ENCODE results near the gene DIDO1. TPM values are rescaled to one million over a fixed set of nuclear protein-coding genes. Genes with fewer than 3 reads are reported as not detected.
"Not testable (repeated sequence)": the region's sequence is repeated elsewhere in the genome, so short reads cannot be mapped to it uniquely, and the experiment has no call there.

DIDO1 gene
- total RNA-seq, 1 donor from 2014 or later: 75.8 TPM

DNA sequence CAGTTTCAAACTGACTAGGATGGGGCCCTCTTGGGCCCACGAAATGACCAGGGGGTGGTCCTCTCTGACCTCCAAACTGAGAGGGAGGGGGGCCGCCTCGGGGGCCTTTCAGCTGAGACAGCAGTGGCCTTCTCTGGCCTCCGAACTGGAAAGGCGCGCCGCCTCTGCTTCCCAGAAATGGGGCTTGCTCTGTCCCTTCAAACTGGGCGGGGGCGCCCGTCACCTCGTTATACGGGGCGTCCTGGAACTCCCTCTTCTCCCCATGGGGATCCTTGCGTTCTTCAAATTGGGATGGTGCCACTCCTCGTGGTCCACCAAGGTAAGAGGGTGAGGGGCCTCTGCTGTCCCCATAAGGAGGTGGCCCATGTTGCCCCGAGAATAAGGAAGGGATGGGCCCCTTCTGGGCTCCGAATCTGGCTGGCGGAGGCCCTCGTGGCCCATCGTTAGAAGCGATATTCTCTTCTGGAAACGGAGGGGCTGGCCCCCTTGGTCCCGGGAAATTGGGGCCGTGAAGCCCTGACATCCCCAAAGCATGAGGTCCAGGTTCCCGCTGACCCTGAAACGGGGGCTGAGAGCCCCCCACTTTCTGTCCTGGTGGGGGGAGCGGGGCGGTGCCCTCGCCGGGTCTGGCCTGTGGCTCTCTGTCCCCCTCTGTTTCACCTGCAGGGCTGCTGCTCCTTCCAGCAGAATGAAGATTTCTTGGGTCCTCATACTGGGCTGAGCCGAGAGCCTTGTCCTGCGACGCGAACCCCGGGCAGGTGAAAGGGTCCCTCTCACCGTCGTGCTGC lies 46.0 kb downstream of the DIDO1 start:
- DNase-seq (ENCODE audit: low spot score): no peak

DNA sequence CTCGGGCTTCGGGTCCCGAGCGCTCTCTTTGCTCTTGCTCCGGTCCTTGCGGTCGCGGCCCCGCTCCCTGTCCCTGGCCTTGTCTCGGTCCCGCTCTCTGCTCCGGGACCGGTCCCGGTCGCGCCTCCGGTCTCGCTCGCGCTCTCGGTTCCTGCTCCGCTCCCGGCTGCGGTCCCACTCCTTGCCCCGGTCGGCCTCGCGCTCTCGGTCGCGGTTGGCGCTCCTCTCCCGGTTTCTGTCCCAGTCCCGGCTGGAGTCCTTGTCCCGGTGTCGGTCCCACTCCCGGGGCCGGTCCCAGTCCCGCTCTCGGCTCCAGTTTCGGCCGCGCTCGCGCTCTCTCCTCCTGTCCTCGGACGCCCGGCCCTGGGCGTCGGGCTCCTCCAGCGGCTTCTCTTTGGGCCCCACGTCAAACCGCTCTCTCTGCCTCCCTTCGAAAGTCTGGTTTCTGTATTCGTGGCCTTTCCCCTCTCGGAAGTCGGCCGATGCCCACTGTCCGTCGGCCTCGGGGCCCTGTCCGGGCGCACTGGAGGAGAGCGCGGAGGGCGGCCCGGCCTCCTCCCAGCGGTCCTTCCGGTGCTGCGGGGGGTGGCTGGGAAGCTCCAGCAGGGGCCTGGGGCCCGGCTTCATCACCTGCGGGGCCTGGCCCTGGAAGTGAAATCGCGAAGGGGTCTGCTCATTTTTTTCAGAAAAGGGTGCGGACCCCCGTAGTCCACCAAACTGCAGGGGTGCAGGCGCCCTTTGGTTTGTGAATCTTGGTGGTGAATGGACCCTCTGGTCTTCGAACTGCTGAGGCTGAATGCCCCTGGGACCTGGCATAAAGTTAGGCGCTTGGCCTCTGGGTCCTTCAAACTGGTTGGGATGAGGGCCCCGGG lies 46.8 kb downstream of the DIDO1 start:
- DNase-seq (ENCODE audit: low spot score): no peak

DNA sequence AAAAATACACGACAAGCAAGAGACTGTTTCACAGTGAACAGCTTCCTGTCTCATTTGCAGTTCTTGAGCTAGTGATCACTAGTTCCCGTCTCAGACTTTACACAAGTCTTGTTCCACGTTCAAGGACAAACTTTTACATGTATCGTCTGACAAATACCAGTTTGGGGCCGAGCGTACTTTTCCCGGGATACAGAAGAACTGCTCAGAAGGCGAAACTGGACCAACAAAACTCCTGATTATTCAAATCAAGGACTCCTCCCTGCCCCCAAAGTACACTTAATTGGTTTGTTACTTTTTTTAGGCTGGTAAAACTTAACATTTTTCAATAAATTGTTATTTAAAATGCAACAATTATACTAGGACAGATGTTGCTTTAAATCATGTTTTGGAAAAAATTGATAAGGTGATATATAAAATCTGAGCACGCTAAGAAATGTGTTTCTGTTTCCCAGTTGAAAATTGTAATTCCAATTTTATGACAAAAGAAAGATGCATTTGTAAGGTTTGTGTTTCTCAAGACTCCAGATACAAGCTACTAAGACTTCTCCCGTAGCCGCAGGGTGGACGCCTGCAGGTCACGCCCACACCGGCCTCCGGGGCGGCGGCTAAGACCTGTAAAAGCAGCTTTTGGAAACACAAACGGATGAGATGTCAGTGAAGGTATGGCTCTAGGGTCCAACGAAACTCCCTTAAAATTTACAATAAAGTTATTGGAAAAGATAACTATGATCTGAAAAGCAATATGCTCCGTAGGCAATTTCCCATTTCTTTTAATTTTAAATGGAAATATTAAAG lies 47.9 kb downstream of the DIDO1 start:
- no peak for DNase-seq (ENCODE audit: low spot score)

DNA sequence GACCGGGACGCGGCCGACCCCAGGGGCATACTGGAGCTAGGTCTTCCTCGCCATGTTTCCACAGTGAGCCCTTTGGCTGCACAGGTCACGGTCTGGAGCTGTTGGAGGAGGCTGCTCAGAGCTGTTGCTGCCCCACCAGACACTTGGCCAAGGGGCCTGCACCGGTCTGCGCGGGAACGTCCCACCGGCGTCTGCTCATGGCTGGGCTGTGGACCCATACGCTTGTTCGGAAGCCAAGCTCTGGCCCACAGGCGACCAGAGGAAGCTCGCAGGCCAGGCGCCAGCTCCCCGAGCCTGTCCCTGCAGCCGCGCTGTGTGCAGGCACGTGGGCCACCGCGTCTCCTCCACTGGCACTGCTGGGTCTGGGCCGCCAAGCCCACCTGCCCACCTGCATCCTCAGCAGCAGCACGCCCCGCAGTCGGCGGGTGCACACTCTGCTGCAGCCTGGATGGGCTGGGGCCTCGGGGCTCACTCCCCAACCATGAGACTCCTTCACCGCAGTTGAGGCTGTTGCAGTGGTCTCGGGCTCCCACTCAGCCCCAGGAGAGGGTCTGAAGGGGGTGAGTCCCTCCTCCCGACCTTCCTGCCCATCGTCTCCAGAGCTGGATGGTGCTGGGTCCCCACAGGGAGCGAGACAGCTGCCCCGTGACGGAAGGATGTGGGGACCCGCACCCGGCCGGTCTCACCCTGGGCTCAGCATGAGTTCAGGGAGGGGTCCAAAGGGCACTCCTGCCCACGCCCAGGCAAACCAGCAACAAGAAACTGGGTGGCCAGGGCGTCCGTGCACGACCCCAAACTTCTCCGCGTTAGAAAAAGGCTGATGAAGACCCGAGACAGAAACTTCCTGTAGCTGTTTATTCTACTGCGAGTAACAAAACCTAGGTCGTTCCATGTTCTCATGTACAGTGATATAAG lies 49.1 kb downstream of the DIDO1 start:
- DNase-seq (ENCODE audit: low spot score): peak; percentile 78

DNA sequence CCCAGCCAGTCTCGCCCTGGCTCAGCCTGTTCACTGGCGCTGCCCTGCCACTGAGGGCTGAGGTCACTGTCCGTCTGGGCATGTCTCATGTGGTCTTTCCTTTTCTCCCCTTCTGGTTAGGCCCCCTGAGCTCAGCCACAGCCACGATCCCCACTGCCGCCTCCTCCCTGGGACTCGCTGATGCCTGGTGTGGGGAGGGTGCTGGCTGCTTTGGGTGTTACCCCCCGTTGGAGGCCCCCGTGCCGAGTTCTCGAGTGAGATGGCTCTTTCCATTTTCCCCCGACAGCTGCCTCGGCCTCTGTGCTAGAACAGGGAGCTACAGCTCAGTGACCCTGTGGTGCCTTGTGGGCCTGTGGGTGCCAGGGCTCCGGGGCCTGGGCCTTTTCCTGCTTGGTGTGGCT lies 49.8 kb downstream of the DIDO1 start:
- no peak for DNase-seq (ENCODE audit: low spot score)

DNA sequence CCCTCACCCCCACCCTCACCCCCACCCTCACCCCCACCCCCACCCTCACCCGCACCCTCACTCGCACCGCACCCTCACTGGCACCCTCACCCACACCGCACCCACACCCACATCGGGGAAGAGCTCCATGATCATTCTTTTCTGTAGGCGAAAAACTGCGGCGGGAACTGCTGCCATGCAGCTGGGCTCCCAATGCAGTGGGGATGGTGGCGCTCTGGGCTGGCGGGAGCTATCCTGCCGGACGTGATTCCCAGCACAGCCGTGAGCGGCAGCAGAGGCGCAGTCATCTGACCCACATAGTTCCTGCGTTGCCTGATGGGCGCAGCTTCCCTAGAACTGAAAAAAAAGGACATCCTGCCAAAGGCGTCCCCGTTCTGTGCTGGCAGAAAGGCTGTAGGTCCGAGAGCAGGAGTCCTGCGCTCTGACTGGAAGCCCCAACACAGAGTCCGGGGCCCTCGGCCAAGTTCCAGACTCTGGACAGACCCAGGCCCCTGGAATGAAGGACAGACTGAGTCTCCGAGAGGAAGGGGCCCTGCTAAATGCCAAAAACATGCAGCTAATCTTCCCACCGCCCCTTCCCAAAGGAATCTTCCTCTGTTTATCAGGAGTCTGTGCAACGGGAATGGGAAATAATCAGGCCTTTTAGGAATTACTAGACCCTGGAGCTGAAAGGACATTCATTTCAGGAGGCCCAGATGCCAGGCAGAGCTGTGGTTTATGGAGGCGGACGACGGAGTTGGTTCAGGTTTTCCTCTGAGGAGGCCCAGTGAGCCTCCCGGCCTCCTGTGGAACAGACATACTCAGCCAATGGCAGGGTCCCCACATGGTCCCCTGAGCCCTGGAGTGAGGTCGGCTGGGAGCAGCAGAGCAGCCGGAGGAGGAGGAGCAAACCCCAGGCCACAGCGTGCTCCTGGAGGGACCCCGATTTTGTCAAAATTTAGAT lies 50.6 kb downstream of the DIDO1 start:
- DNase-seq (ENCODE audit: low spot score): peak; percentile 69

DNA sequence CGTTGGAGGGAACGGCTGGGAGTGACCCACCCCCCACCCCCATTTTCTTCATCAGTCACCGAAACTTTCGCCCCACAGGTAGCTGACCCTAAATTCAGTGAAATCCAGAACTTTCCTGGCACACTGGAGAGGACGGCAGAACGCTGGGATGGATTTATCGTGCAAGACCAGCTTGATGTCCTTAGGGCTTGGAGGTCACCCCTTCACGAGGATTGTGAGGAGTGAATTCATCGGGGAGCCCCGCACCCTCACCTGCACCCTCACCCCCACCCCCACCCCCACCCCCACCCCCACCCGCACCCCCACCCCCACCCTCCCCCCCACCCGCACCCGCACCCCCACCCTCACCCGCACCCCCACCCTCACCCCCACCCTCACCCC lies 51.4 kb downstream of the DIDO1 start:
- no peak for DNase-seq (ENCODE audit: low spot score)

DNA sequence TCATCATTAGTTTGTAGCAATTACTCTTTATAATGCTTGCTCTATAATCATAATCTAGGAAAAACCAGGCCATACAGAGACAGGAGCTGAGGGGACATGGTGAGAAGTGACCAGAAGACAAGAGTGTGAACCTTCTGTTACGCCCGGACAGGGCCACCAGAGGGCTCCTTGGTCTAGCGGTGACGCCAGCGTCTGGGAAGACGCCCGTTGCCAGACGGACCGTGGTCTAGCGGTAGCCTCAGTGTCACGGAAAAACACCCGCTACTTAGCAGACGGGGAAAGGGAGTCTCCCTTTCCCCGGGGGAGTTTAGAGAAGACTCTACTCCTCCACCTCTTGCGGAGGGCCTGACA lies 52.6 kb downstream of the DIDO1 start:
- not testable (repeated sequence) for DNase-seq (ENCODE audit: low spot score)

DNA sequence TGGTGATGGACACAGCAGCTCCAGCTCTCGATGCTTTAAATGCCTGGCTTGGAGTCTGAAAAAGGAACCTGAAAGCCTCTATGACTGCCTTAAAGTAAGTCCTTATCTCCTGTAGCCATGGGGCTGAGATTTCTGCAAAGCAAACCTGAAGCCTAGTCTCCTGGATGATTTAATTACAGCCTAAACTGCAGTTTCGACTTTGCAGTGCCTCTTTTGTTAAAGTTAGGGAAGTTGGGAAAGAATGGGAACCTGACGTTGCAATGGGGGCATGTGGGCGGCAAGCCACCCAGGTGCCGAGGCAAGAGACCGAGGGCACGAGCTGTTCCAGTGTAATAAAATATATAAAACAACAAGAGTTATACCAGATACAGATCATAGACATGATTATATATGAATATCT lies 53.0 kb downstream of the DIDO1 start:
- no peak for DNase-seq (ENCODE audit: low spot score)

DNA sequence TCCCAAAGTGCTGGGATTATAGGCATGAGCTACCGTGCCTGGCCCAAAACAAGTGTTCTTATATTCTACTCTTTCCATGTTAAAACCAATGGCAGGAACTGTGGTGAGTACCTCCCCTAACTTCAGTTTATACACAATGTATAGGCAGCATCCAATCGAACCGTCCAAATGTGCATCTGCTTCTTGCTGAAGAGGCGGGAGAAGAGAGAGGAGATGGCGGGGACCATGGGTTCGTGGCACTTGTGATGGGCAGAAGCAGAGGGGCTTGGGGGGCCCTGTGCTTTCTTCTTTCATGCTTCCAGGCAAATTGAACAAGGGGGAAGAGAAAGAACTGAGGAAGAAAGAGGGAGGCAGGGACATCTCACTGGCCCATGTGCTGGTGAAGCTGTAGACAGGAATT lies 53.4 kb downstream of the DIDO1 start:
- DNase-seq (ENCODE audit: low spot score): no peak

DNA sequence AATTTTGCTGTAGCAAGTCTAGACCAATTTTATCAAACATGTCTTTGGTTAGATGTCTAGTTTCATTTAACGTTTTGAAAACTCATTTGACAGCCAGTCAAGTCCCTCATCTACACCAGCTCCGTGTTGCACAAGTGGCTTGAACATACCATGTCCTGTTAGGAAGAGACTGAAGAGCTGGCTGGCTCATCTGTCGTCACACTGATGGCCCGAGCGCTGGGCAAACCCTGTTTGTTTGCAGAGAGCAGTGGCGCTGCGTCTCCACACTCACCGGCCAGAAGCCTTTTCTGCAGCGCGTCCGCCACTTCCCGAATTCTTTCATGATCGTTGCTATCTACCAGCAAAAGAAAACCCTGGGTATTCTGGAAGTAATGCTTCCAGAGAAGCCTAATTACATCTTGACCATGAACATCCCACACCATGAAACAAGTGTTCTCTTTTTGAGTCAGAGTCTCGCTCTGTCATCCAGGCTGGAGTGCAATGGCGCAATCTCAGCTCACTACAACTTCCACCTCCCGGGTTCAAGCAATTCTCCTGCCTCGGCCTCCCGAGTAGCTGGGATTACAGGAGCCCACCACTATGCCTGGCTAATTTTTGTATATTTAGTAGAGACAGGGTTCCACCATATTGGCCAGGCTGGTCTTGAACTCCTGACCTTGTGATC lies 54.0 kb downstream of the DIDO1 start:
- DNase-seq (ENCODE audit: low spot score): no peak

DNA sequence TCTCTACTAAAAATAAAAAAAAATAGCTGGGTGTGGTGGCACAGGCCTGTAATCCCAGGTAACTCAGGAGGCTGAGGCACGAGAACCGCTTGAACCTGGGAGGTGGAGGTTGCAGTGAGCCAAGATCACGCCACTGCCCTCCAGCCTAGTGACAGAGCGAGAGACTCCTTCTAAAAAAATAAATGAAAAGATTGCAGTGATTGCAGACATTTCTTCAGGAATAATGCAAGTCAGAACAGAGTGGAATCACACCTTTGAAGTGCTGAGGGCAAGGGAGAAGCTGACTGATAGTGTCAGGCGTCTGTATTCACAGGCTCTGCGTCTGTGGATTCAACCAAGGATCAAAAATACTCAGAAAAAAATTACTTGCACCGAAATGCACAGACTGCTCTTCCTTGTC lies 62.1 kb downstream of the DIDO1 start:
- no peak for DNase-seq (ENCODE audit: low spot score)

DNA sequence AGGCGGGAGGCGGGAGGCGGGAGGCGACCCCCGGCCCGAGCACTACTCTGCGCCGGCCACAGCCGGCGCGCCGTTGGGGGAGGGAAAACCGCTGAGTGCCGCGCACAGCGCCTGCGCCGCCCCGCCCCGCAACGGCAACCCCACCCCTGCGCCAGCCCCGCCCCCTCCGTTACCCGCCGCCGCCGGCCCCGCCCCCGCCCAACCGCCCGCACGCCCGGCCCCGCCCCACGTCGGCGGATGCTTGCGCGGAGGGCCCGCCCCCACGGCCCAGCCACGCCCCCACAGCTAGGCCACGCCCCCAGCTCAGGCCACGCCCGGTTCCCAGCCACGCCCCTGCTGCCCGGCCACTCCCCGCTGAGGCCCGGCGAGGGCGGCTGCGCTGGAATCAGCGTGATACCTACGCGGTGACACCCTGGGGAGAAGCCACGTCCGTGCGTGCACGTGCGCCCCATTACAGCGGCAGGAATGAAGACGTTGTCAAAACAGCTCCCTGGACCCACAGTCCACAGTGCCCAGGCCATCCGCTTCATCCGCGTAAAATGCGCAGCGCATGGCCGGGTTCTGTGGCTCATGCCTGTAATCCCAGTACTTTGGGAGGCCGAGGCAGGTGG lies 64.5 kb downstream of the DIDO1 start, which contains the start of gene TCFL5:
TCFL5 (minus strand) TSS at position 97 of the 611 bp plus-strand sequence. CDS start 152 bp downstream, outside the sequence.
- peak; percentile 93 for DNase-seq (ENCODE audit: low spot score)

DNA sequence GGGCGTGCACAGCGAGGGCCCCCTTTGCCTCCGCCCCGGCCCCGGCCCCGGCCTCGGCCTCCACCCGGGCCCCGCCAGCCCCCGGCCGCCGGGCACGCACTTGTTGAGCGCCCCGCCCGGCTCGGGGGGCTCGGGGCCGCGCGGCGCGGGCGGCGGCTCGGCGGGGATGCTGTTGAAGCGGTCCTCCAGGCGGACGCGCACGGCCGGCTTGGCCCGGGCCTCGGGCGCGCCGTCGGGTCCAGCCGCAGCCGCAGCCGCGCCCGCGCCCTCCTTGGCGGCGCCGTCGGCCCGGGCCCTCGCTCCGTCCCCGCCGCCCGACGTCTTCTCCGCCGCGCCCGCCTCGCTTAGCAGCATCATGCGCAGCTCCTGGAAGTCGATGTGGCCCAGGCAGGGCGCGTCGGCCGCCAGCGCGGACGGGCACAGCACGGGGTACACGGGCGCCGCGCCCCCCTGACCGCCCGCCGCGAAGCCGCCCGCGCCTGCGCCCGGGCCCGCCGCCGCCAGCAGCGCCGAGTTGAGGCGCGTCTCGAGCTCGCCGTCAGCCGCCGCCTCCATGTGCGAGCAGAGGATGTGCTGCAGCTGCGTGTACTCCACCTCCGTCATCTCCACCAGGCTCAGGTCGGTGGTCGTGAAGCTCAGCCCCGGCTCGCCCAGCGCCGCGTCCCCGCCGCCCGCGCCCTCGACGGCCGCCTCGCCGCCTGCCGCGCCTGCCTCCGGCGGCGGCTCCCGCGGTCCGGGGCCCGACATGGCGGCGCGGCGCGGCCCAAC lies 65.2 kb downstream of the DIDO1 start:
- no peak for DNase-seq (ENCODE audit: low spot score)

DNA sequence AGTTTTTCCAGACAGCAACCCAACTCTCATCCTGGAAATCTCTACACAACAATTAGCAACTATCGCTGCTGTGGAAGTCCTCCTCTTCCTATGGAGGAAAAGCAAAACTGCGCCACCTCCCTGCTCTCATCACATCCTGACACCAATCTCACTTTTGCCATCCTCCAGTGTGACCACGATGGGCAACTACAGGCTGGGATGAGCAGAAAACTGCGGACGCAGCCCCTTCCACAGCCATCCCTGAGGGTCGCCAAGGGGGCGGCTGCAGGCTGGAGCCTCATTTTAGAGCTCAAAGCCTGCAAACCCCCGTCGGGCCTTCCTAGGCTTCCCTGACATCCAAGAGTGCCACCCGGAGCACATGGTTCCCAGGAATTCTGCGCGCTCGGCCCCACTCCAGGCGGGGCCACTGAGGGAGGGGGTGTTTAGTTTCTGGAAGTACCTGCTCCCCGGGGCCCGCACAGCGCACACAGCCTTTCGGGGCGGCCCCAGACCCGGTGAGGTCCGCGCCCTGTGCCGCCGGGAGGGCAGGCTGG lies 65.8 kb downstream of the DIDO1 start:
- no peak for DNase-seq (ENCODE audit: low spot score)

DNA sequence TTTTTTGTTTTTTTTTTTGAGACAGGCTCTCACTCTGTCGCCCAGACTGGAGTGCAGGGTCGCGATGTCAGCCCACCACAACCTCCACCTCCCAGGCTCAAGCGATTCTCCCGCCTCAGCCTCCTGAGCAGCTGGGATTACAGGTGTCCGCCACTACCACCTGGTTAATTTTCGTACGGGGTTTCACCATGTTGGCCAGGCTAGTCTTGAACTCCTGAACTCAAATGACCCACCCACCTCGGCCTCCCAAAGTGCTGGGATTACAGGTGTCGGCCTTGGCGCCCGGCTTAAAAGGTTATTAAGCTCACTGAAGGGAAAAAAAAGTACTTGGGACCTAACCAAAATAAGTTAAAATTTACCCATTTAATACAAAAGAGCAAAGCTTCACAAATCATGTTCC lies 66.6 kb downstream of the DIDO1 start:
- DNase-seq (ENCODE audit: low spot score): no peak

DNA sequence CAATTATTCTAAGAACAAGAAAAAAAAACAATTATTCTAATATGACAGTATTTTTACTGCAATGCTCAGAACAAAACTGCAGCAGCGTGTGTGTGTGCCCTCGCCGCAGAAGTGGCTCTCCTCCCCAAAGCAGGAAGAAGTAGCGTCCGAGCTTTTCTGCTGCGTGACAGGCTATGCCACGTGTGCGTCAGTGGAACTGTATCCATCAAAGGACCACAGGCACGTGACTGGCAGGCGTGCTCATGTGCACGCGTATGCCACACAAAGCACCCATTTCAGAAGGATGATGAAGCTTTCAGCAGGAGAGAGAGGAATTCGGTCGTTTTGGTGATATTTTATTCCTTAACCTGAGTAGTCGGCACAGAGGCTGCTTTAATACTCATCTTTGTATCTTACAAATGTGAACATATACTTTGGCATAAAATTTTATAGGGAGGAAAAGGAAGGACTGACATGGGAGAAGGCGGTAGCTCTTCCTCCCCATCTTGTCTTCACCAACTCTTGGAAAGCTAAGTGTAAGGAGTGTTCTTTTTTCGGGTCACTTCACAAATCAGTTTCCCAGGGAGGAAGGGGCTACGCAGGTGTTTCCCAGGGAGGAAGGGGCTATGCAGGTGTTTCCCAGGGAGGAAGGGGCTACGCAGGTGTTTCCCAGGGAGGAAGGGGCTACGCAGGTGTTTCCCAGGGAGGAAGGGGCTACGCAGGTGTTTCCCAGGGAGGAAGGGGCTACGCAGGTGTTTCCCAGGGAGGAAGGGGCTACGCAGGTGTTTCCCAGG lies 68.1 kb downstream of the DIDO1 start:
- DNase-seq (ENCODE audit: low spot score): no peak
